Activated naive CD8-positive, alpha-beta T cell treated with anti-CD3 and anti-CD28 coated beads, Interleukin-2, amount 10 ng/mL, durations not matched to agents 7 days and 5 days (primary cell): ENCODE measurements around the gene ALPG. TPM values are rescaled to one million over a fixed set of nuclear protein-coding genes. Genes with fewer than 3 reads are reported as not detected.

Source experiments
- ATAC-seq: fragments of 150-1000 bp; cut with Tn5 transposase; one replicate; pipeline ENCODE4 v1.10.0; 2021; ENCODE audit warnings: low read depth, moderate library complexity
- POLR2A ChIA-PET: fragments of 350-600 bp; sonication (Branson Sonifier 250); formaldehyde crosslinking; loops from one replicate; lab custom pipeline; 2021; ENCODE audit warnings: antibody characterized with exemption; lab: Charles Lee
- DNase-seq: peaks from one replicate; pipeline ENCODE4 v3.0.0; 2021
- H3K27ac Mint-ChIP-seq: one replicate; pipeline ENCODE4 v1.8.0; 2022; ENCODE audit warnings: mild to moderate bottlenecking, mixed read lengths
- H3K27me3 Mint-ChIP-seq: one replicate; pipeline ENCODE4 v1.8.0; 2022; ENCODE audit warnings: mild to moderate bottlenecking, moderate library complexity, mixed read lengths
- H3K36me3 Mint-ChIP-seq: one replicate; pipeline ENCODE4 v1.8.0; 2021; ENCODE audit warnings: mild to moderate bottlenecking, mixed read lengths
- H3K4me1 Mint-ChIP-seq: one replicate; pipeline ENCODE4 v1.8.0; 2021; ENCODE audit warnings: mixed read lengths
- H3K4me3 Mint-ChIP-seq: one replicate; pipeline ENCODE4 v1.8.0; 2022; ENCODE audit warnings: mild to moderate bottlenecking, moderate library complexity, mixed read lengths
- H3K9me3 Mint-ChIP-seq: one replicate; pipeline ENCODE4 v1.8.0; 2021; ENCODE audit warnings: mixed read lengths
- total RNA-seq, 2 experiments: library from RNA; stranded (reverse); gene quantifications; one replicate each; pipeline ENCODE4 v1.2.3, GENCODE V29; 2021

ALPG gene
- total RNA-seq, 2 experiments from 2014 or later, result not detected

GRCh38 chr2:232412986-232413385 is 6.3 kb downstream of the ALPG start:
- H3K27ac Mint-ChIP-seq, result no peak overlapping the region
- ATAC-seq, result no peak
- no peaks in the 10 kb centered on the region for H3K36me3 Mint-ChIP-seq
- POLR2A ChIA-PET, result no interaction called here
- H3K4me1 Mint-ChIP-seq, result peaks cover 6% of the 10 kb centered on the region
- H3K9me3 Mint-ChIP-seq, result no peaks in the 10 kb centered on the region
- H3K27me3 Mint-ChIP-seq, result peaks cover 40% of the 10 kb centered on the region
- H3K4me3 Mint-ChIP-seq, result no peak overlapping the region
- DNase-seq, result no peak

GRCh38 chr2:232415138-232415690 is 8.6 kb downstream of the ALPG start:
- DNase-seq (no peak), ATAC-seq (no peak)
- POLR2A ChIA-PET, result no interaction called here
- Mint-ChIP-seq H3K27ac (no peak overlapping the region), H3K36me3 (no peaks in the 10 kb centered on the region), H3K27me3 (peaks cover 58% of the 10 kb centered on the region), H3K4me3 (no peak overlapping the region), H3K4me1 (peaks cover 12% of the 10 kb centered on the region), H3K9me3 (no peaks in the 10 kb centered on the region)

GRCh38 chr2:232415736-232416520 is 9.3 kb downstream of the ALPG start:
- ATAC-seq, result no peak

GRCh38 chr2:232416521-232417470 is 10.2 kb downstream of the ALPG start:
- Mint-ChIP-seq H3K4me1 (peaks cover 12% of the 10 kb centered on the region), H3K4me3 (no peak overlapping the region), H3K9me3 (no peaks in the 10 kb centered on the region), H3K27me3 (peaks cover 60% of the 10 kb centered on the region), H3K27ac (no peak overlapping the region), H3K36me3 (peaks cover 1% of the 10 kb centered on the region)
- ATAC-seq (no peak), DNase-seq (no peak)
- POLR2A ChIA-PET, result no interaction called here

More at GRCh38 chr2:232415736-232416520, 9.3 kb downstream of the ALPG start:
- H3K27me3 Mint-ChIP-seq, result peaks cover 59% of the 10 kb centered on the region
- H3K9me3 Mint-ChIP-seq, result no peaks in the 10 kb centered on the region
- no peak for DNase-seq
- no peak overlapping the region for H3K27ac Mint-ChIP-seq
- peaks cover 12% of the 10 kb centered on the region for H3K4me1 Mint-ChIP-seq
- no peaks in the 10 kb centered on the region for H3K36me3 Mint-ChIP-seq
- POLR2A ChIA-PET, result no interaction called here
- no peak overlapping the region for H3K4me3 Mint-ChIP-seq

- Mint-ChIP-seq H3K27me3 (peaks cover 61% of the 10 kb centered on the region), H3K4me1 (peaks cover 14% of the 10 kb centered on the region), H3K36me3 (peaks cover 3% of the 10 kb centered on the region), H3K27ac (no peak overlapping the region), H3K4me3 (no peak overlapping the region), H3K9me3 (no peaks in the 10 kb centered on the region)
- ATAC-seq, result no peak
- no peak for DNase-seq
- POLR2A ChIA-PET, result no interaction called here
Measured at GRCh38 chr2:232417489-232417888, 10.8 kb downstream of the ALPG start.

GRCh38 chr2:232418056-232418455 is 11.4 kb downstream of the ALPG start:
- Mint-ChIP-seq H3K9me3 (no peaks in the 10 kb centered on the region), H3K4me1 (peaks cover 14% of the 10 kb centered on the region), H3K4me3 (peak overlapping the region; percentile 47), H3K27me3 (peaks cover 62% of the 10 kb centered on the region), H3K27ac (no peak overlapping the region), H3K36me3 (peaks cover 3% of the 10 kb centered on the region)
- POLR2A ChIA-PET, result no interaction called here
- ATAC-seq, result no peak
- no peak for DNase-seq

- POLR2A ChIA-PET, result no interaction called here
- Mint-ChIP-seq H3K27me3 (peaks cover 63% of the 10 kb centered on the region), H3K27ac (no peak overlapping the region), H3K4me1 (peaks cover 8% of the 10 kb centered on the region), H3K4me3 (peak overlapping the region; percentile 76), H3K9me3 (no peaks in the 10 kb centered on the region), H3K36me3 (peaks cover 3% of the 10 kb centered on the region)
- DNase-seq (no peak), ATAC-seq (no peak)
Measured at GRCh38 chr2:232418466-232419244, 12.0 kb downstream of the ALPG start.

GRCh38 chr2:232419245-232420072 is 12.8 kb downstream of the ALPG start:
- H3K4me1 Mint-ChIP-seq, result peaks cover 7% of the 10 kb centered on the region
- POLR2A ChIA-PET, result no interaction called here
- peaks cover 3% of the 10 kb centered on the region for H3K36me3 Mint-ChIP-seq
- peak overlapping the region; percentile 76 for H3K4me3 Mint-ChIP-seq
- no peak for ATAC-seq
- no peak for DNase-seq
- H3K27ac Mint-ChIP-seq, result no peak overlapping the region
- H3K9me3 Mint-ChIP-seq, result no peaks in the 10 kb centered on the region
- peaks cover 62% of the 10 kb centered on the region for H3K27me3 Mint-ChIP-seq

- H3K4me1 Mint-ChIP-seq, result peaks cover 7% of the 10 kb centered on the region
- no peak for ATAC-seq
- no peak overlapping the region for H3K27ac Mint-ChIP-seq
- peaks cover 65% of the 10 kb centered on the region for H3K27me3 Mint-ChIP-seq
- peaks cover 3% of the 10 kb centered on the region for H3K36me3 Mint-ChIP-seq
- no peaks in the 10 kb centered on the region for H3K9me3 Mint-ChIP-seq
- POLR2A ChIA-PET, result no interaction called here
- no peak for DNase-seq
- no peak overlapping the region for H3K4me3 Mint-ChIP-seq
Measured at GRCh38 chr2:232420073-232420454, 13.4 kb downstream of the ALPG start.

- peaks cover 3% of the 10 kb centered on the region for H3K36me3 Mint-ChIP-seq
- no peak overlapping the region for H3K27ac Mint-ChIP-seq
- H3K4me3 Mint-ChIP-seq, result peak overlapping the region; percentile 57
- DNase-seq, result peak; percentile 75
- peaks cover 7% of the 10 kb centered on the region for H3K4me1 Mint-ChIP-seq
- ATAC-seq, result peak; percentile 86
- POLR2A ChIA-PET, result no interaction called here
- peaks cover 65% of the 10 kb centered on the region for H3K27me3 Mint-ChIP-seq
- no peaks in the 10 kb centered on the region for H3K9me3 Mint-ChIP-seq
Measured at GRCh38 chr2:232420463-232421188, 14.0 kb downstream of the ALPG start.

GRCh38 chr2:232421189-232421785 is 14.6 kb downstream of the ALPG start:
- DNase-seq (no peak), ATAC-seq (no peak)
- Mint-ChIP-seq H3K9me3 (no peaks in the 10 kb centered on the region), H3K4me3 (peak overlapping the region; percentile 35), H3K27me3 (peaks cover 64% of the 10 kb centered on the region), H3K4me1 (peaks cover 7% of the 10 kb centered on the region), H3K36me3 (peaks cover 3% of the 10 kb centered on the region), H3K27ac (no peak overlapping the region)
- POLR2A ChIA-PET, result no interaction called here
